ENCODE measurements around the gene CTRB1. TPM values are rescaled to one million over a fixed set of nuclear protein-coding genes. Genes with fewer than 3 reads are reported as not detected.
"Not testable (repeated sequence)": the region's sequence is repeated elsewhere in the genome, so short reads cannot be mapped to it uniquely, and the experiment has no call there.

CTRB1 gene
- total and polyA plus RNA-seq, 10 donors: 0.59 to 25.2 (median 2.5) TPM; not detected in 2

- Histone ChIP-seq H3K4me3 (peak overlapping the region in 4 of 8 donors; percentile 60 to 83 (median 68)), H3K9me3 (no peaks in the 10 kb centered on the region), H3K27me3 (replicated peaks in 1 of 7) (peaks cover 0 to 86% (median 20%) of the 10 kb centered on the region in 7 donors), H3K4me1 (peaks cover 21 to 76% (median 47%) of the 10 kb centered on the region in 6 donors), H3K36me3 (no peaks in the 10 kb centered on the region), H3K27ac (peak overlapping the region in 7 of 8 donors; percentile 42 to 97 (median 92))
- intact Hi-C loops (cut with DNase I; ENCODE audit: low total_unique reads): no loop called here
- WGBS, 5 donors: 75 to 81% (median 78%) methylated on average over 16 to 27 of the region's 27 CpGs
- DNase-seq: no peak
- TF ChIP-seq POLR2A (IDR thresholded peaks at IDR 0.05): no peak
- no peak for TF ChIP-seq CTCF (IDR thresholded peaks at IDR 0.05 in 8 of 11, conservative IDR thresholded peaks at IDR 0.05 in 3 of 11)
- TF ChIP-seq POLR2AphosphoS5 (IDR thresholded peaks at IDR 0.05): no peak
These were observed 48.2 kb downstream of the CTRB1 start for GRCh38 chr16:75266738-75267630.

GRCh38 chr16:75267631-75268264 lies 49.0 kb downstream of the CTRB1 start:
- Histone ChIP-seq H3K4me3 (peak overlapping the region in 2 of 8 donors; percentile 19 to 83), H3K27me3 (replicated peaks in 1 of 7) (peaks cover 0 to 86% (median 20%) of the 10 kb centered on the region in 7 donors), H3K36me3 (no peaks in the 10 kb centered on the region), H3K27ac (peak overlapping the region in 7 of 8 donors; percentile 2 to 97 (median 42)), H3K9me3 (no peaks in the 10 kb centered on the region), H3K4me1 (peaks cover 21 to 76% (median 48%) of the 10 kb centered on the region in 6 donors)
- WGBS, 5 donors: 72 to 89% (median 77%) methylated on average over 7 to 10 of the region's 10 CpGs
- no peak for DNase-seq
- intact Hi-C loops (cut with DNase I; ENCODE audit: low total_unique reads): no loop called here
- peak; percentile 21 to 68 (median 56) for TF ChIP-seq POLR2AphosphoS5 (IDR thresholded peaks at IDR 0.05)
- no peak for TF ChIP-seq POLR2A (IDR thresholded peaks at IDR 0.05)

- DNase-seq; H3K36me3 ChIP-seq; H3K9me3 ChIP-seq; H3K4me3 ChIP-seq; intact Hi-C loops (cut with DNase I; ENCODE audit: low total_unique reads); H3K27ac ChIP-seq: not testable (repeated sequence)
- H3K4me1 ChIP-seq: peaks cover 10 to 74% (median 41%) of the 10 kb centered on the region in 6 donors
- H3K27me3 ChIP-seq (replicated peaks in 1 of 7): peaks cover 0 to 83% (median 20%) of the 10 kb centered on the region in 7 donors
- WGBS, 5 donors: 65 to 82% (median 80%) methylated on average over 9 of the region's 9 CpGs
These were observed 50.6 kb downstream of the CTRB1 start for GRCh38 chr16:75269358-75269757.

- Histone ChIP-seq H3K27ac (peak overlapping the region in 4 of 8 donors; percentile 16 to 66 (median 47)), H3K9me3 (no peaks in the 10 kb centered on the region), H3K27me3 (replicated peaks in 1 of 7) (peaks cover 0 to 76% (median 3%) of the 10 kb centered on the region in 7 donors), H3K36me3 (no peaks in the 10 kb centered on the region), H3K4me3 (no peak overlapping the region), H3K4me1 (peaks cover 3 to 63% (median 22%) of the 10 kb centered on the region in 6 donors)
- TF ChIP-seq POLR2A (IDR thresholded peaks at IDR 0.05) (no peak), POLR2AphosphoS5 (IDR thresholded peaks at IDR 0.05) (no peak), CTCF (IDR thresholded peaks at IDR 0.05 in 8 of 11, conservative IDR thresholded peaks at IDR 0.05 in 3 of 11) (no peak)
- 64 to 78% (median 74%) methylated on average over 6 of the region's 6 CpGs for WGBS, 5 donors
- DNase-seq: no peak
- intact Hi-C loops (cut with DNase I; ENCODE audit: low total_unique reads): no loop called here
These were observed 52.8 kb downstream of the CTRB1 start for GRCh38 chr16:75271441-75272096.
